HL-60 (cell line): ENCODE results near the gene SNX2.

Experiments used
- GABPA ChIP-seq: IDR thresholded peaks from 2 replicates; pipeline ENCODE4 v1.6.1; 2012; ENCODE audit warnings: low read depth
- POLR2AphosphoS5 ChIP-seq: IDR thresholded peaks from 2 replicates; pipeline ENCODE4 v1.6.1; 2012; ENCODE audit warnings: low read depth
- SPI1 ChIP-seq: IDR thresholded peaks from 2 replicates; pipeline ENCODE4 v1.6.1; 2012; ENCODE audit warnings: low read depth, mild to moderate bottlenecking, borderline replicate concordance
- TF ChIP-seq, protein P1 (sequence below): IDR thresholded peaks from one replicate; pipeline ENCODE4 v1.5.1; 2011; ENCODE audit warnings: low read length, control low read depth, inconsistent platforms; ENCODE audit not compliant: insufficient read depth
- TF ChIP-seq, protein P2 (sequence below): IDR thresholded peaks from 2 replicates; pipeline ENCODE4 v1.6.1; 2012; ENCODE audit warnings: low read depth; ENCODE audit not compliant: insufficient replicate concordance

- TF ChIP-seq, protein P1, sequence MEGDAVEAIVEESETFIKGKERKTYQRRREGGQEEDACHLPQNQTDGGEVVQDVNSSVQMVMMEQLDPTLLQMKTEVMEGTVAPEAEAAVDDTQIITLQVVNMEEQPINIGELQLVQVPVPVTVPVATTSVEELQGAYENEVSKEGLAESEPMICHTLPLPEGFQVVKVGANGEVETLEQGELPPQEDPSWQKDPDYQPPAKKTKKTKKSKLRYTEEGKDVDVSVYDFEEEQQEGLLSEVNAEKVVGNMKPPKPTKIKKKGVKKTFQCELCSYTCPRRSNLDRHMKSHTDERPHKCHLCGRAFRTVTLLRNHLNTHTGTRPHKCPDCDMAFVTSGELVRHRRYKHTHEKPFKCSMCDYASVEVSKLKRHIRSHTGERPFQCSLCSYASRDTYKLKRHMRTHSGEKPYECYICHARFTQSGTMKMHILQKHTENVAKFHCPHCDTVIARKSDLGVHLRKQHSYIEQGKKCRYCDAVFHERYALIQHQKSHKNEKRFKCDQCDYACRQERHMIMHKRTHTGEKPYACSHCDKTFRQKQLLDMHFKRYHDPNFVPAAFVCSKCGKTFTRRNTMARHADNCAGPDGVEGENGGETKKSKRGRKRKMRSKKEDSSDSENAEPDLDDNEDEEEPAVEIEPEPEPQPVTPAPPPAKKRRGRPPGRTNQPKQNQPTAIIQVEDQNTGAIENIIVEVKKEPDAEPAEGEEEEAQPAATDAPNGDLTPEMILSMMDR, result no peak
- TF ChIP-seq POLR2AphosphoS5 (peak; percentile 51; the same call in 1 of the 2 replicates), GABPA (no peak), SPI1 (no peak)
- TF ChIP-seq, protein P2, sequence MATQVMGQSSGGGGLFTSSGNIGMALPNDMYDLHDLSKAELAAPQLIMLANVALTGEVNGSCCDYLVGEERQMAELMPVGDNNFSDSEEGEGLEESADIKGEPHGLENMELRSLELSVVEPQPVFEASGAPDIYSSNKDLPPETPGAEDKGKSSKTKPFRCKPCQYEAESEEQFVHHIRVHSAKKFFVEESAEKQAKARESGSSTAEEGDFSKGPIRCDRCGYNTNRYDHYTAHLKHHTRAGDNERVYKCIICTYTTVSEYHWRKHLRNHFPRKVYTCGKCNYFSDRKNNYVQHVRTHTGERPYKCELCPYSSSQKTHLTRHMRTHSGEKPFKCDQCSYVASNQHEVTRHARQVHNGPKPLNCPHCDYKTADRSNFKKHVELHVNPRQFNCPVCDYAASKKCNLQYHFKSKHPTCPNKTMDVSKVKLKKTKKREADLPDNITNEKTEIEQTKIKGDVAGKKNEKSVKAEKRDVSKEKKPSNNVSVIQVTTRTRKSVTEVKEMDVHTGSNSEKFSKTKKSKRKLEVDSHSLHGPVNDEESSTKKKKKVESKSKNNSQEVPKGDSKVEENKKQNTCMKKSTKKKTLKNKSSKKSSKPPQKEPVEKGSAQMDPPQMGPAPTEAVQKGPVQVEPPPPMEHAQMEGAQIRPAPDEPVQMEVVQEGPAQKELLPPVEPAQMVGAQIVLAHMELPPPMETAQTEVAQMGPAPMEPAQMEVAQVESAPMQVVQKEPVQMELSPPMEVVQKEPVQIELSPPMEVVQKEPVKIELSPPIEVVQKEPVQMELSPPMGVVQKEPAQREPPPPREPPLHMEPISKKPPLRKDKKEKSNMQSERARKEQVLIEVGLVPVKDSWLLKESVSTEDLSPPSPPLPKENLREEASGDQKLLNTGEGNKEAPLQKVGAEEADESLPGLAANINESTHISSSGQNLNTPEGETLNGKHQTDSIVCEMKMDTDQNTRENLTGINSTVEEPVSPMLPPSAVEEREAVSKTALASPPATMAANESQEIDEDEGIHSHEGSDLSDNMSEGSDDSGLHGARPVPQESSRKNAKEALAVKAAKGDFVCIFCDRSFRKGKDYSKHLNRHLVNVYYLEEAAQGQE, result no peak
Measured at GRCh38 chr5:122774861-122775549, at the start of gene SNX2.
